HG03025 (cell line): Measurements from ENCODE around the gene EOLA1.

Experiments used
- ATAC-seq: cut with Tn5 transposase; IDR thresholded peaks from one replicate; pipeline ENCODE4 v1.9.1; 2021; ENCODE audit warnings: mild to moderate bottlenecking, moderate library complexity; ENCODE audit not compliant: unreplicated experiment, low FRiP score

EOLA1 gene

DNA sequence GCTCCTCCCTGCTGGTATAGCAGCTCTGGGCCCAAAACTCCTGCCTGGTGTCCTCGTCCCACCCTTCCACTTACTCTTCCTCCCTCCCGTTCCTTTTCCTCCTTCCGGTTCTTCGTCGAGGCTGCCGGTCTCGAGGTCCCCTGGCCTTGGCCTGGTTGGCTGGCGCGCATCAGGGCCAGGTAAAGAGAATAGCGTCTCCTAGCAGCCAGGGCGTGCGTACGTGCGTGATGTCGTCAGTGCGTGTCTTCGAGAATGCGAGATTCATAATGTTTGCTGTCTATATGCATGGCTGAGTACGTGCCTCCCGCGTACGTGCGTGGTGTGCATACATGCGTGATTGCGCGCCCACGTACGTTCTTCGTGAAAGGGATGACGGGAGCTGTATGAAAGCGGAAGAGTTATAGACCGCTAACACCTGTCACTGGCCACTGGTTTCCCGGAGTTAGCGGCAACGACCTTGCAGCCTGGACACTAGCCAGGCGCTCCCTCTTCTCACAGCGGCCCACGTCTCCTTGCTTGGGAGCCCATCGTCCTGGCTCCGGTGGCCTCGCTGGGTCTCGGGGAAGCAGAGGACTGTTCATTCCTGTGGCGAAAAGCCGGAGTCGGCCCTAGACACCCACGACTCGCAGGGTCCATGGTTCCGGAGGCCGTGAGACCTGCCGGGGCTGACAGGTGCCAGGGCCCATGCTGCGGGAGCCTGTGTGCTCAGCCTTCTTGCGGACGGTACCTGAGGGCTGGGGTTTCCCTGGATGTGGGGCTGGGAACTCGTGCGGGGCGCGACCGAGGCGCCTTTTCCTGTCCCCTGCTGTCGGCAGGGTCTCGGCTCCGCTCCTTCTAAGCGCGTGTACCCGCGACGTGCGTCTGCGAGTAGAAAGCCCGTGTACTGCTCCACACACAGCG, at the start of gene EOLA1:
EOLA1 (plus strand) TSS at position 392 of the 900 bp plus-strand sequence. CDS start 4,619 bp downstream, outside the sequence.
- peak; percentile 81 for ATAC-seq

DNA sequence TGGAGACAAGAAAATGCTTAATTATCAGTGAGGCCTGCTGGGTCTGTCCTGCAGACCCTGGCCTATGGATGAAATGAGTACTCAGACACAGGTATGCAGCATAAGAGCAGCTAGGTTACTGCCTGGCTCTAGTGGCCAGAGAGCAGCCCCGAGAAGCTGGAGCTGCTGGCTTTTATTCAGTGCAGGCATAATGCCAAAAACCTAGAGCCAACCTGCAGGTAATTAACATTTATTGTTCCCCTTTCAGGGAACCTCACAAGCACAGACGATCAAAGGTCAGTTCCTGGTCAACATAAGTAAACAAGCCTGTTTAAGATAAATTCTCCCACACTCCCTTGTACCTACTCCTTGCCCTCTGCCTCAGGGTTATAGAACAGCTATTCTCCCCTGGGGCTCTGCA, 49.0 kb upstream of the EOLA1 start:
- no peak for ATAC-seq

- no peak for ATAC-seq
Observed at GRCh38 chrX:149493567-149494562, 46.9 kb upstream of the EOLA1 start.

- ATAC-seq, result no peak
Observed at GRCh38 chrX:149494844-149495565, 45.8 kb upstream of the EOLA1 start.

DNA sequence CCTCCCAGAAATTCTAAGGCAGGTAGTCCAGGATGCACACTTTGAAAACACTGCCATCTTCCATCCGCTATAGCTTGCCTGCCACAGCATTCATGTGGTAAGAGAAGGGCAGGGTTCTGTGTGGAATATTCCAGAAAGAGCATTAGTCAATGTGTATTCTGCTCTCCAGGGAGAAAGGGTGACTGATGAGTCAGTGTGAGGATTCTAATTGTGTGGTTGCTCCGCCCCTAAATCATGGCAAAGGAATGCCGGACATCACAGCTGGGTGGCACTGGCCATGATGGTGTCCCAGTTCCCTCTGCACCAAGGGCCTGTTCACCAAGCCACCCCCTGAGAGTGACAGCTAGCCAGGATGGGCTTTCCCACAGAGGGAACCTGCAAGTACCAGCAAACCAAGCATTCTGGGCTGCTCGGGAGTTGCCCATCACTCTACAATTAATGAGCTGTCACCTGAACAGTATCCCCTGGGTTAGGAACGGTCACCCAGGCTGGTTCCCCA, 45.2 kb upstream of the EOLA1 start:
- no peak for ATAC-seq

- no peak for ATAC-seq
Observed at GRCh38 chrX:149497054-149497453, 43.8 kb upstream of the EOLA1 start.

GRCh38 chrX:149497626-149498025, 43.2 kb upstream of the EOLA1 start:
- no peak for ATAC-seq

DNA sequence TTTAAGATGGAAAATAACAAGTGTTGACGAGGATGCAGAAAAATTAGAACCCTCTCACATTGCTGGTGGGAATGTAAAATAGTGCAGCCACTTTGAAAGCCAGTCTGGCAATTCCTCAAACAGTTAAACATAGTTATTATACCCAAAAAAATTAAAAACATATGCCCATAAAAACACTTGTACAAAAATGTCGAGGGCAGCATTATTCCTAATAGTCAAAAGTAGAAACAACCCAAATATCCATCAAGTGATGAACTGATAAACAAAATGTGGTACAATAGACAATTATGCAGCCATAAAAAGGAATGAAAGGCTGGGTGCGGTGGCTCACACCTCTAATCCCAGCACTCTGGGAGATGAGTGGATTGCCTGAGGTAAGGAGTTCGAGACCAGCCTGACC, 42.0 kb upstream of the EOLA1 start:
- ATAC-seq, result no peak

GRCh38 chrX:149499766-149500165, 41.0 kb upstream of the EOLA1 start:
- ATAC-seq, result no peak

DNA sequence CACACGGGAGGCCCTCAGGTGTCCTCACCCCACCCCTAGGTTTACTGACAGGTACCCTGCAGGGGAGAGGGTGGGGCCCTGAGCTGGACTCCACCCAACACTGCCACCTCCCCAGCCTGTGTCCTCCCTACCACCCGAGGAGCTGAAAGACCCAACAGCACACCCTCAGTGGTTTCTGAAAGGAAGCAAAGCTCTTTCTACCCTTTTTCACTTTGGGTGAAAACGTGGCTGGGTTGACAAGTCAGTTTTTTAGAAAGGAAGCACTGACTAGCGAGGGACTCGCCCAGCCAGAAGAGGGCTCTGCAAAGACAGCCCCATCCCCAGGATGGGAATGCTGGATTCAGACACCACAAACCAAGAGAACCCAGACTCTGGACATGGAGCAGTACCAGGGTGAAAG, 37.9 kb upstream of the EOLA1 start:
- peak; percentile 27 for ATAC-seq

DNA sequence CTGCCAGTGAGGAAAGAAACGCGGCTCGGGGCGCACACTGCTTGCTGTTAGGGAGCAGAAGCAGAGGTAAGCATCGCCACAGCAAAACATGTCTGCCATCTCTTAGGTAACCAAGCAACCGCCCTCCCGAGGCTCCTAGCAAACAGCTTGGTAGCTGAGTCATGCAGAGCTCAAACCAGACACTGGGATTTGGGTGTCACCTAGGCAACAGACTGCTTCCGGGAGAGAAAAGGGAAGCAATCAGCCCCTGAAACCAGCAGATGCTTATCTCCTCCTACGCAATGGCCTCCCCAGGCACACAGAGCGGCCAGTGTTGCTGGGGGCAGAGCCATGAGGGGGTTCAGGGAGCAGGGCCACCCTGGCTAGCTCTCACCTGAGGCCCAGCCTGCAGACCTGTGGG, 37.4 kb upstream of the EOLA1 start:
- peak; percentile 66 for ATAC-seq

GRCh38 chrX:149504226-149504914, 36.4 kb upstream of the EOLA1 start:
- ATAC-seq, result peak; percentile 23

GRCh38 chrX:149504915-149505651, 35.7 kb upstream of the EOLA1 start, which contains the start of gene IDS:
TSS of gene IDS (minus strand) at chrX:149505306. CDS start at chrX:149505137, 169 bp downstream.
- peak; percentile 63 for ATAC-seq

DNA sequence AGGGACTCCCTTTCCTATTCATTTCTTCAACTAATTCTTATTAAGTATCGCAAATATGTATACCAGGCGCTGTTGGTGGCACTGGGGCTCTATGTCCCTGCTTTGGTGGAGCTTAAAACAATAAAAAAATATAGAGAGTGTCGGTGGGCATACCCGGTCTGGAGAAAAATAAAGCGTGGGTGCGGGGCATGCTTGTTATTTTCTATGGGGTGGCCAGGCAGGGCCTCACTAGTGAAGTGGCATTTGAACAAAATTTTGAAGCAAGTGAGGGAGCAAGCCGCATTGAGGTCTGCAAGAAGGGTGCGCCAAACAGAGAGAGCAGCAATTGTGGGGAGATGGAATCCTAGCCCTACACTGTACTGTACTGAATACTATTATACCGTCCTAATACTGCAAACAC, 35.1 kb upstream of the EOLA1 start:
- ATAC-seq, result no peak

GRCh38 chrX:149506349-149506748, 34.5 kb upstream of the EOLA1 start:
- no peak for ATAC-seq

DNA sequence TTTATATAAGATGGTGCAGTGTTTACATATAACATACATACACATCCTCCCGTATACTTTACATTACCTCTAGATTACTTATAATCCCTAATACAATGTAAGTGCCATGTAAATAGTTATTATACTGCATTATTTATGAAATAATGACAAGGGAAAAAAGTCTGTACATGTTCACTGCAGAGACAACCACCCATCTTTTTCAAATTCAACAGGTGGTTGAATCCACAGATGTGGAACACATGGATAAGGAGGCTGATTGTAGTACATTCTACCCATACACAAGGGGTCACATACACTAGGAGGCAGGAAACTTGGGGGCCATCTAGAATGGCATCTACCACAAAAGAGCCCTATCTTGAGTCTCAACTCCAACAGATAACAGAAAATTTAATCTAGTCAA, 32.3 kb upstream of the EOLA1 start:
- no peak for ATAC-seq

GRCh38 chrX:149510386-149510785, 30.4 kb upstream of the EOLA1 start:
- ATAC-seq, result no peak

DNA sequence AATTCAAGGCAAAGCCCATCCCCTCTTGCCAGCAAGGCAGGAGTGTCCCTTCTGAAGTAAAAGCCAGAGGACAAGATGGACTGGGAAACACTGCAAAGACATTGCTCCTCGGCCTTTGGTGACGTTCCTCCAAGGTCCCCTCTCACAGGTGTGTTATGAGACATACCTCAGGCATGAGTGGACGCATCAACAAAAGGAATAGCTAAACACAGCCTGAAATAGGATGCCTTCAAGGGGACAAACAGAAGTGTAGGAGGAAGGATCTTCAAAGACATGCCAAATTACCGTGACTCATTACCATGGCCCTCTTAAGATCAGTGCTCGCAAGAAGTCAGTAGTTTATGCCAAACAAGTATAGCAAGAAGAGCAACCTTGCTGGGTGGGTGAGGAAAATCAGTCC, 29.7 kb upstream of the EOLA1 start:
- ATAC-seq, result no peak
